Measurements from ENCODE around the gene CNOT2.

The CNOT2 gene

GRCh38 chr12:70242695-70243509, at the start of gene CNOT2:
TSS of gene CNOT2 (plus strand) at chr12:70243433. CDS start at chr12:70278227, 34,794 bp downstream.
- peak; percentile 88 for DNase-seq

GRCh38 chr12:70194076-70194475, 49.2 kb upstream of the CNOT2 start:
- DNase-seq: no peak

GRCh38 chr12:70196811-70197281, 46.4 kb upstream of the CNOT2 start:
- no peak for DNase-seq

- DNase-seq: no peak
Observed at GRCh38 chr12:70197345-70197744, 45.9 kb upstream of the CNOT2 start.

- DNase-seq: no peak
Observed at GRCh38 chr12:70213707-70214106, 29.5 kb upstream of the CNOT2 start.

- no peak for DNase-seq
Observed at GRCh38 chr12:70214972-70215617, 28.1 kb upstream of the CNOT2 start.

- no peak for DNase-seq
Observed at GRCh38 chr12:70217416-70217815, 25.8 kb upstream of the CNOT2 start.

GRCh38 chr12:70221626-70222025, 21.6 kb upstream of the CNOT2 start:
- no peak for DNase-seq

GRCh38 chr12:70227911-70228310, 15.3 kb upstream of the CNOT2 start:
- no peak for DNase-seq

GRCh38 chr12:70230934-70231606, 12.2 kb upstream of the CNOT2 start:
- DNase-seq: no peak

GRCh38 chr12:70236990-70237389, 6.2 kb upstream of the CNOT2 start:
- DNase-seq: no peak

- no peak for DNase-seq
Observed at GRCh38 chr12:70240673-70241072, 2.6 kb upstream of the CNOT2 start.

- DNase-seq: no peak
Observed at GRCh38 chr12:70241845-70242244, 1.4 kb upstream of the CNOT2 start.

- peak; percentile 63 for DNase-seq
Observed at GRCh38 chr12:70243510-70244371, 508 bp downstream of the CNOT2 start.

- DNase-seq: peak; percentile 8
Observed at GRCh38 chr12:70244409-70244808, 1.2 kb downstream of the CNOT2 start.

GRCh38 chr12:70245458-70245857, 2.2 kb downstream of the CNOT2 start:
- DNase-seq: no peak

- no peak for DNase-seq
Observed at GRCh38 chr12:70246580-70246979, 3.3 kb downstream of the CNOT2 start.

GRCh38 chr12:70247653-70248199, 4.5 kb downstream of the CNOT2 start:
- DNase-seq: no peak

GRCh38 chr12:70248876-70249275, 5.6 kb downstream of the CNOT2 start:
- DNase-seq: no peak

- no peak for DNase-seq
Observed at GRCh38 chr12:70249903-70250302, 6.7 kb downstream of the CNOT2 start.

GRCh38 chr12:70251226-70251625, 8.0 kb downstream of the CNOT2 start:
- no peak for DNase-seq

GRCh38 chr12:70251661-70252060, 8.4 kb downstream of the CNOT2 start:
- DNase-seq: no peak
